NK-92 (cell line): ENCODE measurements around the gene CPXM2.
"Not testable (repeated sequence)": the region's sequence is repeated elsewhere in the genome, so short reads cannot be mapped to it uniquely, and the experiment has no call there.

Experiments
- DNase-seq: peaks from one replicate; lab custom pipeline; 2025; ENCODE audit not compliant: unreplicated experiment; lab: John Stamatoyannopoulos, UW

Gene CPXM2

DNA sequence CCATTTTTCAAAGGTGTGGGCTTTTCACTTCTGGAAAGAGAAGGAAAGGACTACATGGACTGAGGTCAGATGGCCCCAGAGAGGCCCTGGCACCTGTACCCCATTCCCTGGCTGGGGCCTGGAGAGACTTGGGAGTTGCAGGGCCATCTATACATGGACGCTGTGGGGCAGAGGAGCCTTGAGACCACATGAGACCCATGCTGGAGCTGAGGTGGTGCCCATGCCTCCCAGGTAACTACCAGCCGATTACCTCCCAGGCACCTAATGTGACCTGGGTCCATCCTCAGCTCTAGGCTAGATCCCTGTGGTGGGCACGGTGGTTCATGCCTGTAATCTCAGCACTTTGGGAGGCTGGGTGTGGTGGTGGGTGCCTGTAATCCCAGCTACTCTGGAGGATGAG, 144.2 kb downstream of the CPXM2 start:
- no peak for DNase-seq

DNA sequence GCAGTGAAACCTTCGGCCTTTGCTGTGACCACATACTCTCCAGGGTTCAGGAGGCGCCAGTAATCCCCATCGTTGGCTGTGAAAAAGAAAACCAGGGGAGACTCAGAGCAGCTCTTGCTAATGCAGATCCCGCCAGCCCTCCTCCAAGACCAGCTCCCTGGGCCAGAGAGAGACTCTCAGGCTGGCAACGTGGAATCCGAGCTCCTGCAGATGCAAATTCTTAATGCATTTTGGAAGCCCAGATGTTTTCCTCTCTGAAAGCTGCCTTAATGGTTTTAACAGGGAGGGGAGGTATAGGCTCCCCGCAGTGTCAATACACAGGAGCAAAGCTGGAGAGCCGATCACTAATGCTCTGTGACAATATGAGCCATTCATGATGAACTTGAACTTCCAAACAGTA, 144.7 kb downstream of the CPXM2 start:
- DNase-seq: no peak

DNA sequence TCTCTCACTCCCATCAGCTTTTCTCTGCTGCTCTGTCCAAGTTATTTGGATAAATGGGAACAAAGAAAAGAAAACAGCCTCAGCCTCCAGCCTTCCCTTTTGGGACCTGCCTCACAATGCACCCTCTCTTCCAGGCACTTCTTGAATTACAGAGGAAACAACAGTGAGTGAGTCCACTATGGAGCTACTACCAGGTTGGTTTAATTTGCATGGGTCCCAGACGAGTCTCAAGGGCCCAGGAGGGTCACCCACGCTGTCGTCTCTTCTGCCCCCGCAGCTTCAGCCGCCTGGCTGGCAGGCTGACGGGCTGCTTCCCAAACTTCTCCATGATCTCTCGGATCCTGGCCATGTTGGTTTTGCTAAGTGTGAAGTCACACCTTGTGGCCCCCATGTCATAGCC, 145.1 kb downstream of the CPXM2 start:
- no peak for DNase-seq

DNA sequence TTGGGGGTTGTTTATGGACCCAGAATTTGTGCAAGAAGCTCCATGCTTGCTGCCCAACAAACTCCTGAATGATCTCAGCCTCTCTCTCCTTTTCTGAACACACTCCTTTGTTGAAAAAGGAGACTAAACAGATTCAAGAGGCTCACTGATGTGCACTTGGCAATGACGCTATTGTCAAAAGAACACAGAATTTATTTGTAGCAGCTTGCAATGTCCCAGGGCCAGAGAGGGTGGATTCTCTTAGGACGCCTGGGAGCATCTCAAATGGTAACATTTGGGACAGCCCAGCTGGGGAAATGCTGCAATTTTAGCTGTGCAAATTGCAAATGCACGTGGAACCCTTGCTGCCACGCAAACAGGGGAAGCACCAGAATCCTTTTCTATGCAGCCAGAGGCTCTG, 145.5 kb downstream of the CPXM2 start:
- no peak for DNase-seq

DNA sequence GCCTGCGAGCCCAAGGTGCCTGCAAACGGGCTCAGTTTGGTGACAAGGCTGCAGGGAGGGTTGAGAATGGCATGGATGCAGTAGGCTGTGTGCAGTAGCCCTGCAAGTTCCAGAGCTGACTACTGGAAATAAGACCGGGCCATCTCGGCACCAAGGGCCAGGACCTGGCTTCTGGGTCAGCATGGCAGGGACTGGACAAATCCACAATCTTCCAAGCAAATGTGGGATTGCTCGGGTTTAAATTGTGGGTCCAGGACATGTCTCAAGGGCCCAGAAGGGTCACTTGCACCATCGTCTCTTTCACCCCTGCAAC, 147.4 kb downstream of the CPXM2 start:
- no peak for DNase-seq

DNA sequence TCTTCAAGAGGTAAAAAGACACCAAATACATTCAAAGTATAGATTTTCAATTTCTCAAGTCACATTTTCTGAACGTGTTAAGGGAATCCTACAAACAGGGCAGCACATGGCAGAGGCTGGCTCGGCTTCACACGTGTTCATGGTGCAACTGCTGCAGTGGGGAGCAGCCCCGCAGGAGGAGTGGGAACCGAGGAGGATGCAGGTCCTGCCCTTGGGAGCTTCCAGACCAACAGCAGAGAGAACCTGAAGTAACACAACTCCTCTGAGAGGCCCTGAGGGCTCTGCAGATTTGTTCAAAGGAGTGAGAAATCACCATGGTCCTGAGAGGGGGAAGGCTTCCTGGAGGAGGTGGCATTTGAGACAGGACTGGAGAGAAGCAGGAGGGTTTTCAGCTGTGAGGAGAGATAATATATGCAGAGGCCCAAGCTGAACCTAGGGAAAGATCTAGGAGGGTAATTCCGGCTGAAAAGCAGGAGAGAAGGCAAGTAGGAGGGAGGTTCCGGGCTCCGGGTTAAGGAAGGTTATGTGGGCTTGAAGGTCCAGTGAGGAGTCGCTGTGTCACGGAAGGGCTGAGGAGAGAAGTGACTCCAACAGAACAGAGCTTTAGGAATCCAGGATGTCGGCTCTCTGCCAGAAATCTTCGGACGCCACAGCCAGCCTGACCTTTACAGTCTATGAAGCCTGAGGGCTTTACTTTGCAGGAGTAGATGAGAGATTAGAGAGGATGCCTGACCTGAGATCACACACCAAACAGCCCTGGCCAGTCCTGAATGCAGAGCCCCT, 148.0 kb downstream of the CPXM2 start:
- no peak for DNase-seq

DNA sequence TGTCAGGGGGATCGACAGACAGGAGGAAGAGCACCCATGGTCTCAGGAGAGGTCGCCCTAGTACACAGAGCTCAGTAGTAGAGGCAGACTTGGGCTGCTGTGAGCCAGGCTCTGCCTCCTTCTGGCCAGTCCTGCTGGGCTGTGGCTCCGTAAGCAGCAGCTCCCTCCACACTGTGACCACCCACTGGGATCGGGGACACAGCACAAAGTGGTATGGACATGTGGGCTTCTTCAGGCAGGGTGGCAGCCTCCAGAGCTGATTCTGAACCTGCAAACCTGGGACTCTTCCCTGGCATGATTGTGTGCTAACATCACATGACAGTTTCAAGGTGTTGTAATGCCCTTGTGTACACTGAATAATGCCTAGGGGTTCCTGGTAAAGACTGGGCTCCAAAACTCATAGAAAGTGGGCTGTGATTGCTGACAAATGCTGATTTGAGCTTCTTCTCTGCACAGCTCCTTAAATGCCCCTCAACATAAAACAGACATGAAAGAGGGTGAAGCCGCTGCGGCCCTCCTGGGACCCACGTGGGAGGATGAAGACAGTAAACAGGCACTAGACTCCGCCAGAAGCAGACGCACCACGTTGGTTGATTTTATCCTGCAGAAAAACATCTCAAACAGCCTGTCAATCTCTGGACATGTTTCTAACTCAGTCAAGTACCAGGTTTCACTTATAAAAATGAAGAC, 148.7 kb downstream of the CPXM2 start:
- no peak for DNase-seq

DNA sequence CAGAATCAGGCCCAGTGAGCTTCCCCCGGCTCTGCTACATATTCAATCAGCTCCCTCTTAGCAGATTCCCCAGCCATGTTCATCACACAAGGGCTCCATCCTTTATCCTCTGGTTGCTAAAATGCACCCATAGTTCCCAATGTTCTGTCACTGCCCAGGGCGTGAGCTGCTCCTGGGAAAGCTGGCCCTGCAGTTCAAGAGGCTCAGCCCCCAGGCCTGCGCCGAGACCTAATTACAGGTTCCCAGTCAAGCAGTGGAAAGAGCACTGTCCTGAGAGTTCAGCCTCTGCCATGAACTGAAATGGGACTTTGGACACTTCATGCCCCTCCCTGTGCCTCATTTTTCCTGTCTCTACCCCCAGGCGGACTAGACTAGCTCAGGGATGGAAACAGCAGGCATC, 149.9 kb downstream of the CPXM2 start:
- no peak for DNase-seq

DNA sequence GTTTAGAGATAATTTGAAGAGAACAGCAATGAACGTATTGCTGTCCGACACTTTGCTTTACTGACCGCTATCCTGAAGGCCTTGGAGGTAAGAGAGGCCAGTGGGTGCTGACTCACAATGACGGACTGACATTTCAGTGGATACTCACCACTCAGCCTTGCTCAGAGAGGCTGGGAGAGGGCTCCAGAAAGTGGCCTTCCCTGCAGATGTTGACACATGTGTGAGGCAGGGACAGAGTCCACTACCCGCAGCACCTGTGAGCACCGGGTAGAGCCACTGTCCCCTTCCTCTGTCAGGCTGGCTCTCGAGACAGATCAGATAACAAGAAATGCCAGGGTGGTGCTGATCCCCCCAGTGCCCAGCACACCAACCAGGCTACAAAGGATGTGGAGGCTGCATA, 150.5 kb downstream of the CPXM2 start:
- no peak for DNase-seq

DNA sequence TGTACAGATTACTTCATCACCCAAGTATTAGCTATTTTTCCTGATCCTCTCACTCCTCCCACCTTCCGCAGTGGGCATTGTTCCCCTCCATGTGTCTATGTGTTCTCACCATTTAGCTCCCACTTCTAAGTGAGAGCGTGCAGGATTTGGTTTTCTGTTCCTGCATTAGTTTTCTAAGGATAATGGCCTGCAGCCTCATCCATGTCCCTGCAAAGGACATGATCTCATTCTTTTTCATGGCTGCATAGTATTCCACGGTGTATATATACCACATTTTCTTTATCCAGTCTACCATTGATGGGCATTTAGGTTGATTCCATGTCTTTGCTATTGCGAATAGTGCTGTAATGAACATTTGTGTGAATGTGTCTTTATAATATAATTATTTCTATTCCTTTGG, 154.7 kb downstream of the CPXM2 start:
- not testable (repeated sequence) for DNase-seq

DNA sequence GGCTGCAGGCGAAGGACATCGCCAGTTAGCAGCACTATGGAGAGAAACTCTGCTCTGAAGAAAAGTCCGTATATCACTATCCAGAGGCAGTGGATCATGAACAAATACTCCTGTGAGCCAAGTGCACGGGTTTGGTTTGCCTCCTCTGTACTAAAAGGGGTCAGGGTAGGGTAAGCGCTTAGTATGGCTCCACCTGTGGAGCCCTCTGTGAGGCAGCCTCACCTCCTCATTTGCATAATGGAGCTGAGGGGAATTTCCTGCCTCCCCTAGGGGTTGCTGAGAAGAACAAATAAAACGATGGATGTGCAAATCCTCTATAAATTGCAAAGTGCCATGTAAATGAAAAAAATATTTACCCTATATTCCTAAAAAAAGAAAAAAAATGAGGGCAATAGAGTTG, 162.1 kb downstream of the CPXM2 start:
- no peak for DNase-seq

DNA sequence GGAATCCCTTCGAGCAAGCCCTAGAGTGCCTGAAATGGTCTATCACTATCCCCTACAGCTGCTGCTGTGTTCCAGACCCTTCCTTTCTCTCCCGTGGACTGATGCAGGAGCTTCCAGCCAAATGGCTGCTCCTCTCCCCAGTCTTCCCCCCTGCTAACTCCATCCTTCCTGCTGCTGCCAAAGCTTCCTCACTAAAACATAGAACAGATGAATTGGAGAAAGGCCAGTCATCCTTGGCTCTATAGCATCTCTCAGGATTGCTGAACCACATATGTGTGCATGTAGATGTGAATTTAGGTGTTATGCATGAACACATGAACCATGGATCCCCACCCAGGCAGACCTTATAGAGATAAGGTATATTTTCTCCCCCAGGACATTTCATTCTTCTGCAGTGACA, 164.8 kb downstream of the CPXM2 start:
- no peak for DNase-seq

DNA sequence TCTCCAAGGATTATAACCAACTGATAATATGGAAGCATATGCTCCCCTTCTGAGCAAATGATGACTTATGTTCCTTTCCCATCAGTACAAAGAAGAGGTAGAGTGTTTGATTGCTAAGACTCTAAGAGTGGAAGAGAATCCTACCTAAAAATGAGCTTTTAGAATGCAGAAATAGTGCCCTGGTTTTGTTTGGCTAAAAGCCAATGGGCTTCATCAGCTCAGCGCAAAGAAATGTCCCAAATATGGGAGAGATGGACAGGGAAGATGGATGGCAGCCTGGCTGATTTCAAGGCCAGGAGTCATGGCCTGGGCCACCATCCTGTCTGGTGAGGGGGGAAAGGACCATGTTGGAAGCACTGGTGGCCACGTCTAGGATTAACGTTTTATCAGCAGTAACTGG, 165.2 kb downstream of the CPXM2 start:
- DNase-seq: no peak

DNA sequence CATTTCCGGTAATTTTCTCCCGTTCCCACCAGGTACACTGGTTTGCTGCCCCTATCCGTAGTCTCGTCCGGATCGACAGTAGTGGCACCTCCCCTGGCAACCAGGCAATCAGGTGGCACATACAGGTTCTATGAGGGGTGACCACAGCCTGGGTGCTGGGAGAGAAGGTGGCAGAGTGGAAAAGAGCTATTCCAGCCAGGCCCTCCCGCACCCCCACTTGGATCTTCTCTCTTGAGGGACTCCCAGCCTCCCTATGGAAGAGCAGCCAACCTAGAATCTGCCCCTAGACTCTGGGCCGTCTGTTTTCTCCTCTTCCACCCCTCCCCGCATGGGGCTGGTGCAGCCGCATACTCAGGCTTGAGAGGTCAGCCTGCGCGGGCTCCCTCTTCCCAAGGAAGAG, 166.9 kb downstream of the CPXM2 start:
- DNase-seq: no peak

DNA sequence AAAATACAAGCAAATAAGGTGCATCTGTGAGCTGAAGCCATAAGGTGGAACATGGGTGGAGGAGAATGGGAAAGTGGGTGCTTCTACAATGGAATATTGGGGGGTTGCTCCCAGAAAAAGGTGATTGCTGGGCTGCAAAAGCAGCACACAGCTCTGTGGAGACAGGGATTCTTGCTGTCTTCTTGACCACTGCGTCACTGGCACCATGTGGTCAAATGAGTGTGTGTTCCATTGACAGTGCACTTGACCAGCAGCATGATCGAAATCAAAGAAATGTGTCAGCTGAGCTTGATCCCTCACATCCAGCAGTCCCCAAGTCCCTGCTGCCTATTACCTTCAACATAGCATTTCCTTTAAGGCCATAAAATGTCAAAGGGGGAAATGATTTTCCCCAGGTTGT, 169.3 kb downstream of the CPXM2 start:
- DNase-seq: no peak

DNA sequence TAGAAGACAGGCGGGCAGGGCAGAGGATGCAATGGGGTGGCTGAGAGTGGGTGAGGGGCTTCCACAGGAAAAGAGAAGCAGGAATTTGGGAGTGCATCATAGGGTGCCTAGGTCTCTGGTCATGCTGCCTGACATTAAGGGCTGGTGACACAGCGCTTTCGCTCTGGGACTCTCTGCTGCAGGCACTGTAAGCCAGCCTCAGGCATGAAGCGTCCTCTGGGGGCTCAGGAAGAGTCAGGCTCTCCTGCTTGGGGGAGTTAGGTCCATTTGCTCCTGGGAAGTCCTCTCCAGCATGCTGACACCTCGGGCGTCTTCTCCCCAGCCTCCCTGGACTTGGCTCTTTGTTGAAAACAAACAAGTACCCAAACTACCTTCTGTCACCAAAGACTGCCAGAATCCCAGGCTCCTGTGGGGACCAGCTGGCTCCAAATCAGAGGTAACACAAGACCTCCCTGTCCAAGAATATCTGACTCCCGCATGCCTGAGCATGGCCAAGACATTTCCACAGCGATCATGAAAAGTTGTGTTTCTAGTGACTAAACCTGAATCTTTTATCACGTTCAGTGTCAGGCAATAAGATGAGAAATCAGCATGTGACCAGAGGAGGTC, 170.1 kb downstream of the CPXM2 start:
- no peak for DNase-seq

DNA sequence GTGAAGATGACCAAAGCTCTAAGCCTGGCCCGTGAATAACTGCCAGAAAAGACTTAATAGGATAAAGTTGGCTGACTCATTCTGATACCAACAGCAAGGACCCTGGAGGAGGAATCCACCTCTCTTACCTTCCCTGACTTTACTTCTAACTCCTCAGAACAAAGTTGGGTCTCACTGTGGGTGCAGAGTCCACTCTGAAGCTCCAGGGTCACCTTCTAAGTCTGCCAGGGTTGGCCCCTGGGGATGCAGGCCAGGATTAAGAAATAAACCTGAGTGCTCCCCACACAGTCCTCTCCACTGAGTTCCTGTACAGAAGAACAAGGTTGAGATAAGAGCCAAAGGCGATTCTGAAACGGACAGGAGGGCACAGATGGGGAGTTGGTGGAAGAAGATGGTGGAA, 171.1 kb downstream of the CPXM2 start:
- no peak for DNase-seq

DNA sequence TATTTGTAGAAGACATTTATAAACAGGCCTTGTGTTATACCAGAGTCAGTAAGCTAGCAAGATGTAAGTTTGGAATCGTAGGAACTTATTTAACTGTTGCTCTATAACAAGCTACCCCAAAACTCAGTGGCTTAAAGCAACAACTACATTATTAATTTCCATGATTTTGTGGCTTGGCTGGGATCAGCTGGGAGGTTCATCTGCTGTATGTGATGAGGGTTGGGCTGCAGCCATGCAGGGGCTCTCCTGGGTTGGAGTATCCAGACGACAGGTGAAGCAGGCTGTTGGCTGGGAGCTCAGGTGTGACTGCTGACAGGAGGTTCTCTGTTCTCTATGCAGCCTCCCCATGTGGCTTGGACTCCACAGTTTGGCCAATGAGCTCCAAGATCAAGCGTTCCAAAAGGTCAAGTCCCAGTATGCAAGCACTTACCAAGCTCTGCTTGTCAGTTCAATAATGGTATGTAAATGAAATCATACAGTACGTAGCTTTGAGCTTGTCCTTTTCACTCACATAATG, 173.0 kb downstream of the CPXM2 start:
- DNase-seq: no peak

DNA sequence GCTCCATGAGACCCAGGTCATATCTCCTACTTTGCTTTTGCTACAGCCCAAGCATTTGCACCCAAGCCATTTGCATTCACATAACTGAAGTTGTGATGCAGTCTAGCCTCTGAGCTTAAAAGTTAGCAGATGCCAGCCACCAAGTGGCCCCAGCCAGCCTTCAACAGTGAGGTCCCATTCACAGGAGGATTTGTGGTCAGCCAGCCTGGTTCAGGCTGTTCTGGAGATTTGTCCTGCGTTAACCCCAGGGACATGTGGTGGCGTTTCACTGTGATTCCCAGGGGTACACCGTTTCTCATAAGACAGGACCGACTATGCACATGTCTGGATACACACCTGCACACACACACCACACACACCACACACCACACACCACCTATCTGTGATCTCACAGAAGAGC, 174.3 kb downstream of the CPXM2 start:
- no peak for DNase-seq

DNA sequence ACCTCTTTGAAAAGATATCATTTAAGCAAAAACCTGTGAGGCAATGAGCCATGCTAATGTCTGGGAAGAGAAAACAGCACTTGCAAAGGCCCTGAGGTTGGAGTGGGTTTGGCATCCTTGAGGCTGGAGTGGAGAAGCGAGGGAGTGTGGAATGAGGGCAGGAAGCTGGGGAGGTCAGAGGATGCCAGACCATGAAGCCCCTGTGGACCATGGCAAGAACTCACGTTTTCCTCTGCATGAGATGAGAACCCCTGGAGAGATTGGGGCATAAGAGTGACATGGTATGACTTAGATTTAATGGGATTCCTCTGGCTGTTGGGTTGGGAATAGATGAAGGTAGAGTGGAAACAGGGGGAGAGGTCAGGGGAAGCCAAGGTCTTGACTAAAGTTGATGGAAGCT, 176.1 kb downstream of the CPXM2 start:
- no peak for DNase-seq

DNA sequence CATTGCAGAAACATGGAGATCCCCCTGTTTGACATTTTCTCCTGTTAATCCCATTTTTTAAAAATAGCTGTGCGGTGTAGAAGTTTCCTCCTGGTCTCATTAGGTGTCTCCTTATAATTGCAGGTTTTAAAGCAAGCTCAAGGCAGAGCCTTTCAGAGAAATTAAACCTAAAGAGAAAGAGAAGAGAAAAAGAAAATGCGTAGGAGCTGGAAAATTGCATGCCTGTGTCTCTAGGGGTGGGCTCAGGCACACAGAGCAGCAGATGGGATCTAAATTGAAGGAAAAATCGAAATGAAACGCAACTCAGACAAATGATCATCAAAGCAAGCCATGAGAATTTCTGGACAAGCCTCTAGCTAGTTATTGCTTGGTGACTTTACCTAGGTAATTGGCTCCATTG, 185.4 kb downstream of the CPXM2 start:
- DNase-seq: no peak

DNA sequence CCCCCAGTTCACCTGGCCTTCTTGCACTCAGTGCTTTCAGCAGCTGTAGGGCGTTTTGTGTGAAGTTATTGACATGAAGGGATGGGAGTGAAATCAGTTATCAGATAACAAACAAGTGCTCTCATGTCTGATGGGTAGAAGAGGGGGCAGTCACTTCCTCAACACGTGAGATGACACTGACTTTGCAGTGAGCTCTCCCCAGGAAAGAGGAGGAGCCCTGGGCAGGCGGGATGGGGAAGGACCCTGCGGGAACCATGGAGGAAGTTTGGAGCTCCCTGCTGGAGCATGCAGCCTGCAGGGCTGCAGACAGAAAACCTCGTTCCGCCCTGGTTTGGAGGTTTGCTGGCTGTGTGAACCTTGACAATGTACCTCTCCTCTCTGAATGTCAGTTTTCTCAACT, 186.8 kb downstream of the CPXM2 start:
- DNase-seq: no peak
